ENCODE measurements around the gene CCZ1B. TPM values are rescaled to one million over a fixed set of nuclear protein-coding genes. Genes with fewer than 3 reads are reported as not detected.
"Not testable (repeated sequence)": the region's sequence is repeated elsewhere in the genome, so short reads cannot be mapped to it uniquely, and the experiment has no call there.

Gene CCZ1B
- total RNA-seq, 1 donor from 2014 or later = 47.7 TPM

- not testable (repeated sequence) for H3K4me1 Mint-ChIP-seq (ENCODE audit: unreplicated experiment); H3K27me3 Mint-ChIP-seq (ENCODE audit: unreplicated experiment); H3K36me3 Mint-ChIP-seq (ENCODE audit: low read depth, unreplicated experiment); H3K27ac Mint-ChIP-seq (ENCODE audit: unreplicated experiment); DNase-seq (ENCODE audit: low spot score); H3K9me3 Mint-ChIP-seq (ENCODE audit: unreplicated experiment); H3K4me3 Mint-ChIP-seq (ENCODE audit: unreplicated experiment)
These were observed 76.7 kb downstream of the CCZ1B start for GRCh38 chr7:6749335-6749734.

Other genes starting within 250 kb of the CCZ1B start
- gene ZDHHC4, start 248.8 kb downstream of the CCZ1B start, total RNA-seq (ENCODE audit: unreplicated experiment) = 44.0 TPM
- gene INTS15, start 236.3 kb downstream of the CCZ1B start, total RNA-seq (ENCODE audit: unreplicated experiment) = 39.6 TPM
- 7.9 TPM for gene ZNF853, start 210.7 kb downstream of the CCZ1B start, total RNA-seq (ENCODE audit: unreplicated experiment)
- gene ZNF316, start 189.0 kb downstream of the CCZ1B start, total RNA-seq (ENCODE audit: unreplicated experiment) = 42.2 TPM
- gene ZNF12, start 119.3 kb downstream of the CCZ1B start, total RNA-seq (ENCODE audit: unreplicated experiment) = 30.8 TPM
- gene RSPH10B2, start 72.2 kb downstream of the CCZ1B start, total RNA-seq (ENCODE audit: unreplicated experiment) = 0.51 TPM

Measured in endothelial cell (in vitro differentiated cells).